Measurements from ENCODE around the gene ZNF778.
A peak's percentile ranks its signal among the peaks of the same experiment; 100 is the strongest.
"Not testable (repeated sequence)": the region's sequence is repeated elsewhere in the genome, so short reads cannot be mapped to it uniquely, and the experiment has no call there.

Gene ZNF778

GRCh38 chr16:89183463-89183862 lies 34.0 kb upstream of the ZNF778 start:
- DNase-seq: no peak

GRCh38 chr16:89183975-89184676 lies 33.4 kb upstream of the ZNF778 start:
- no peak for DNase-seq

- DNase-seq: no peak
These were observed 32.9 kb upstream of the ZNF778 start for GRCh38 chr16:89184677-89184932.

- DNase-seq: no peak
These were observed 32.3 kb upstream of the ZNF778 start for GRCh38 chr16:89184933-89185794.

GRCh38 chr16:89185887-89186592 lies 31.5 kb upstream of the ZNF778 start:
- DNase-seq: not testable (repeated sequence)

GRCh38 chr16:89186593-89187031 lies 30.9 kb upstream of the ZNF778 start:
- not testable (repeated sequence) for DNase-seq

- DNase-seq: no peak
These were observed 30.3 kb upstream of the ZNF778 start for GRCh38 chr16:89187032-89187769.

- no peak for DNase-seq
These were observed 29.6 kb upstream of the ZNF778 start for GRCh38 chr16:89187770-89188392.

GRCh38 chr16:89188471-89189357 lies 28.8 kb upstream of the ZNF778 start:
- DNase-seq: not testable (repeated sequence)

GRCh38 chr16:89189358-89190025 lies 28.0 kb upstream of the ZNF778 start:
- DNase-seq: no peak

GRCh38 chr16:89190150-89190958 lies 27.1 kb upstream of the ZNF778 start:
- peak; percentile 3 for DNase-seq

GRCh38 chr16:89191033-89191900 lies 26.2 kb upstream of the ZNF778 start:
- DNase-seq: no peak

GRCh38 chr16:89191901-89192185 lies 25.7 kb upstream of the ZNF778 start:
- no peak for DNase-seq

- peak; percentile 69 for DNase-seq
These were observed 25.1 kb upstream of the ZNF778 start for GRCh38 chr16:89192186-89192955.

- DNase-seq: no peak
These were observed 24.4 kb upstream of the ZNF778 start for GRCh38 chr16:89192956-89193575.

- no peak for DNase-seq
These were observed 23.8 kb upstream of the ZNF778 start for GRCh38 chr16:89193576-89194293.
